ENCODE results near the gene OR5C1.

The OR5C1 gene

GRCh38 chr9:122788831-122789230 lies at the start of gene OR5C1:
OR5C1 (plus strand) TSS chr9:122788933; CDS start chr9:122788933, 0 bp downstream.
- no peak for TF ChIP-seq CTCF (IDR thresholded peaks at IDR 0.05; ENCODE audit: borderline replicate concordance, insufficient read depth, low read depth, low read length)
- no peak within 1 kb of the TSS for H3K4me3 ChIP-seq (ENCODE audit: low read depth, low read length)

GRCh38 chr9:122742003-122742402 lies 46.7 kb upstream of the OR5C1 start, which contains the start of gene OR1L6:
OR1L6 (plus strand) TSS chr9:122742303; CDS start chr9:122749848, 7,545 bp downstream.
- no peak for TF ChIP-seq CTCF (IDR thresholded peaks at IDR 0.05; ENCODE audit: borderline replicate concordance, insufficient read depth, low read depth, low read length)

GRCh38 chr9:122754825-122755224 lies 33.9 kb upstream of the OR5C1 start:
- no peak overlapping the region for H3K4me3 ChIP-seq (ENCODE audit: low read depth, low read length)
- no peak for TF ChIP-seq CTCF (IDR thresholded peaks at IDR 0.05; ENCODE audit: borderline replicate concordance, insufficient read depth, low read depth, low read length)

More at GRCh38 chr9:122742003-122742402, 46.7 kb upstream of the OR5C1 start, which contains the start of gene OR1L6:
- no peak within 1 kb of the TSS for H3K4me3 ChIP-seq (ENCODE audit: low read depth, low read length)

GRCh38 chr9:122767817-122768216 lies 20.9 kb upstream of the OR5C1 start:
- no peak for TF ChIP-seq CTCF (IDR thresholded peaks at IDR 0.05; ENCODE audit: borderline replicate concordance, insufficient read depth, low read depth, low read length)

GRCh38 chr9:122777052-122777451 lies 11.7 kb upstream of the OR5C1 start:
- no peak overlapping the region for H3K4me3 ChIP-seq (ENCODE audit: low read depth, low read length)
- no peak for TF ChIP-seq CTCF (IDR thresholded peaks at IDR 0.05; ENCODE audit: borderline replicate concordance, insufficient read depth, low read depth, low read length)

More at GRCh38 chr9:122767817-122768216, 20.9 kb upstream of the OR5C1 start:
- H3K4me3 ChIP-seq (ENCODE audit: low read depth, low read length): no peak overlapping the region

- no peak overlapping the region for H3K4me3 ChIP-seq (ENCODE audit: low read depth, low read length)
- no peak for TF ChIP-seq CTCF (IDR thresholded peaks at IDR 0.05; ENCODE audit: borderline replicate concordance, insufficient read depth, low read depth, low read length)
Observed at GRCh38 chr9:122777935-122778627, 10.7 kb upstream of the OR5C1 start.

- H3K4me3 ChIP-seq (ENCODE audit: low read depth, low read length): no peak overlapping the region
- no peak for TF ChIP-seq CTCF (IDR thresholded peaks at IDR 0.05; ENCODE audit: borderline replicate concordance, insufficient read depth, low read depth, low read length)
Observed at GRCh38 chr9:122779181-122779580, 9.6 kb upstream of the OR5C1 start.

Measured in GM12875 (cell line).